Bronchial epithelial cell (primary cell): ENCODE results near the gene DYRK4. TPM values are rescaled to one million over a fixed set of nuclear protein-coding genes. Genes with fewer than 3 reads are reported as not detected.

ENCODE experiments used
- DNase-seq: peaks from one replicate; pipeline ENCODE4 v3.0.0-alpha.2; 2010; ENCODE audit warnings: low read depth
- FAIRE-seq: peaks from 2 replicates; lab custom pipeline; 2011; peaks lifted over from hg19 to GRCh38; lab: Jason Lieb, UNC
- H3K27me3 ChIP-seq: 2 replicates; pipeline ENCODE4 v1.5.1; 2011; ENCODE audit warnings: low read length; ENCODE audit not compliant: control insufficient read depth, insufficient read depth
- H3K36me3 ChIP-seq: 2 replicates; pipeline ENCODE4 v1.5.1; 2011; ENCODE audit warnings: low read length; ENCODE audit not compliant: control insufficient read depth, insufficient read depth
- H3K4me3 ChIP-seq: 2 replicates; pipeline ENCODE4 v1.5.1; 2011; ENCODE audit warnings: mild to moderate bottlenecking, low read depth, low read length, control low read depth
- total RNA-seq: library from RNA; depleted of rRNA; stranded (reverse); fragments of >200 nt; gene quantifications from 2 replicates; pipeline ENCODE4 v1.2.1, GENCODE V29; 2014
- TF ChIP-seq, protein P1 (sequence below): IDR thresholded peaks from 2 replicates; pipeline ENCODE4 v1.5.1; 2011; ENCODE audit warnings: mild to moderate bottlenecking, moderate library complexity, low read length, control low read depth, inconsistent platforms; ENCODE audit not compliant: insufficient read depth, severe bottlenecking

Gene DYRK4
- total RNA-seq, 1 donor from 2014 or later = 20.0 TPM

GRCh38 chr12:4584281-4584680 lies 22.3 kb downstream of the DYRK4 start:
- H3K4me3 ChIP-seq = no peak overlapping the region
- no peaks in the 10 kb centered on the region for H3K36me3 ChIP-seq
- DNase-seq (no peak), FAIRE-seq (no peak)
- TF ChIP-seq, protein P1, sequence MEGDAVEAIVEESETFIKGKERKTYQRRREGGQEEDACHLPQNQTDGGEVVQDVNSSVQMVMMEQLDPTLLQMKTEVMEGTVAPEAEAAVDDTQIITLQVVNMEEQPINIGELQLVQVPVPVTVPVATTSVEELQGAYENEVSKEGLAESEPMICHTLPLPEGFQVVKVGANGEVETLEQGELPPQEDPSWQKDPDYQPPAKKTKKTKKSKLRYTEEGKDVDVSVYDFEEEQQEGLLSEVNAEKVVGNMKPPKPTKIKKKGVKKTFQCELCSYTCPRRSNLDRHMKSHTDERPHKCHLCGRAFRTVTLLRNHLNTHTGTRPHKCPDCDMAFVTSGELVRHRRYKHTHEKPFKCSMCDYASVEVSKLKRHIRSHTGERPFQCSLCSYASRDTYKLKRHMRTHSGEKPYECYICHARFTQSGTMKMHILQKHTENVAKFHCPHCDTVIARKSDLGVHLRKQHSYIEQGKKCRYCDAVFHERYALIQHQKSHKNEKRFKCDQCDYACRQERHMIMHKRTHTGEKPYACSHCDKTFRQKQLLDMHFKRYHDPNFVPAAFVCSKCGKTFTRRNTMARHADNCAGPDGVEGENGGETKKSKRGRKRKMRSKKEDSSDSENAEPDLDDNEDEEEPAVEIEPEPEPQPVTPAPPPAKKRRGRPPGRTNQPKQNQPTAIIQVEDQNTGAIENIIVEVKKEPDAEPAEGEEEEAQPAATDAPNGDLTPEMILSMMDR = no peak
- no peaks in the 10 kb centered on the region for H3K27me3 ChIP-seq

DNA sequence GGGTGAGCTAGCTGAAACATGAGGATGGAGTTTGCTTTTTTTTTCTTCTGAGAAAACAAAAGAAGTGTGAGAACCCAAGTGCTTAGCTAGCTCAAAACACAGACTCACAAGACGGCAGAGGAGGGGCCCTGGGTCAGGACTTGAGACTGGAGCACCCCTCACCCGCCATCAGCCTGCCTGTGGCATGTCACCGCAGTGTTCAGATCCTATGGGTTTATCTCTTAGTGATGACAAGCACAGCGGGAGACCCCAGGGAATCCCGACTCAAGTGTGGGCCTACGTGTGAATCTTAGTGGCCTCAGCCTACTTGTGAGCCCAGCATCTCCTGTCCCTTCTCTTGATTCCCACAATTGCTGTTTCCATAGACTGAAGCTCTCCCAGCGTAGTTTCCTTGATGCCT lies 22.9 kb downstream of the DYRK4 start:
- DNase-seq (no peak), FAIRE-seq (peak; percentile 77)
- Histone ChIP-seq H3K27me3 (no peaks in the 10 kb centered on the region), H3K36me3 (no peaks in the 10 kb centered on the region), H3K4me3 (no peak overlapping the region)
- TF ChIP-seq, protein P1 = no peak

GRCh38 chr12:4586500-4586899 lies 24.5 kb downstream of the DYRK4 start:
- DNase-seq (no peak), FAIRE-seq (no peak)
- no peaks in the 10 kb centered on the region for H3K27me3 ChIP-seq
- H3K36me3 ChIP-seq = no peaks in the 10 kb centered on the region
- TF ChIP-seq, protein P1 = no peak
- H3K4me3 ChIP-seq = no peak overlapping the region

DNA sequence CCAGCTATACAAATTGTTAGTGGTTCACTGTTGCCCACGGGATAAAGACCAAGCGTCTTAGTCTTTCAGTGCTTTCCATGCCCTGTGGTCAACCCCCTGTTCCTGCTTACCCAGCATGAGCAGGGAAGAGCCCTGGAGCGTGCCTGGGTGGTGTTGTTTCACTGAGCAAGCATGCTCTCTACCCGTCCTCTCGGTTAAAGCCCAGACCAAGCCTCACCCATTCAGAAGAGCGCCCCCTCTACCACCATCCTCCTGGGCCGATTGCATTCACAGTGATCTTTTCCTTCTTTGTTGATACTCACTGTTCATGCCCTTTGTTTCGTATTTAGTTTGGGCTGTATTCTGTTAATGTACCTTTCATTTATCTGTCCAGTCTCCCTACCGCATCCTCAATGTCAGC lies 25.1 kb downstream of the DYRK4 start:
- TF ChIP-seq, protein P1 = no peak
- H3K4me3 ChIP-seq = no peak overlapping the region
- H3K27me3 ChIP-seq = no peaks in the 10 kb centered on the region
- FAIRE-seq (peak; percentile 80), DNase-seq (no peak)
- H3K36me3 ChIP-seq = no peaks in the 10 kb centered on the region

- H3K27me3 ChIP-seq = no peaks in the 10 kb centered on the region
- H3K4me3 ChIP-seq = no peak overlapping the region
- no peak for FAIRE-seq
- H3K36me3 ChIP-seq = no peaks in the 10 kb centered on the region
- TF ChIP-seq, protein P1 = no peak
- no peak for DNase-seq
Observed at GRCh38 chr12:4588916-4589315, 26.9 kb downstream of the DYRK4 start.

GRCh38 chr12:4589941-4590340 lies 27.9 kb downstream of the DYRK4 start:
- H3K4me3 ChIP-seq = no peak overlapping the region
- H3K27me3 ChIP-seq = no peaks in the 10 kb centered on the region
- FAIRE-seq = no peak
- DNase-seq = no peak
- H3K36me3 ChIP-seq = no peaks in the 10 kb centered on the region
- TF ChIP-seq, protein P1 = no peak
